Smooth muscle cell (in vitro differentiated cells): ENCODE measurements around the gene GALNT14. TPM values are rescaled to one million over a fixed set of nuclear protein-coding genes. Genes with fewer than 3 reads are reported as not detected.
"Not testable (repeated sequence)": the region's sequence is repeated elsewhere in the genome, so short reads cannot be mapped to it uniquely, and the experiment has no call there.

Experiments
- DNase-seq: peaks from one replicate; lab custom pipeline; 2025; ENCODE audit not compliant: unreplicated experiment; lab: John Stamatoyannopoulos, UW
- H2AFZ ChIP-seq: fragments of 200-600 bp; sonication (generic); 2 replicates; pipeline ENCODE4 v1.6.0; 2016; ENCODE audit warnings: antibody characterized with exemption, low read depth, mild to moderate bottlenecking
- H3F3A ChIP-seq: fragments of 200-600 bp; sonication (generic); 2 replicates; pipeline ENCODE4 v1.6.0; 2017; ENCODE audit warnings: antibody characterized with exemption, low read depth
- H3K27ac ChIP-seq: fragments of 200-600 bp; sonication (generic); 2 replicates; pipeline ENCODE4 v1.5.1; 2016; ENCODE audit warnings: low read depth, mild to moderate bottlenecking
- H3K27me3 ChIP-seq: fragments of 200-600 bp; sonication (generic); 2 replicates; pipeline ENCODE4 v1.6.1; 2016; ENCODE audit warnings: low read depth, mild to moderate bottlenecking
- H3K36me3 ChIP-seq: fragments of 200-600 bp; sonication (generic); 2 replicates; pipeline ENCODE4 v1.5.1; 2016; ENCODE audit warnings: low read depth
- H3K4me1 ChIP-seq: fragments of 200-600 bp; sonication (generic); 2 replicates; pipeline ENCODE4 v1.5.1; 2016; ENCODE audit warnings: low read depth
- H3K4me2 ChIP-seq: fragments of 200-600 bp; sonication (generic); 2 replicates; pipeline ENCODE4 v1.6.0; 2016; ENCODE audit warnings: mild to moderate bottlenecking
- H3K4me3 ChIP-seq: fragments of 200-600 bp; sonication (generic); 2 replicates; pipeline ENCODE4 v1.5.1; 2016; ENCODE audit warnings: mild to moderate bottlenecking
- H3K79me2 ChIP-seq: fragments of 200-600 bp; sonication (generic); 2 replicates; pipeline ENCODE4 v1.6.0; 2016; ENCODE audit warnings: low read depth, mild to moderate bottlenecking
- H3K9ac ChIP-seq: fragments of 200-600 bp; sonication (generic); 2 replicates; pipeline ENCODE4 v1.6.0; 2016; ENCODE audit warnings: low read depth
- H3K9me3 ChIP-seq: fragments of 200-600 bp; sonication (generic); replicated peaks from 2 replicates; pipeline ENCODE4 v1.5.1; 2016; ENCODE audit warnings: low read depth
- H4K20me1 ChIP-seq: fragments of 200-600 bp; sonication (generic); 2 replicates; pipeline ENCODE4 v1.6.0; 2016; ENCODE audit warnings: low read depth
- CTCF ChIP-seq: fragments of 200-600 bp; sonication (generic); IDR thresholded peaks from 2 replicates; pipeline ENCODE4 v1.5.1; 2017; ENCODE audit warnings: borderline replicate concordance, mild to moderate bottlenecking, antibody characterized with exemption; ENCODE audit not compliant: insufficient read depth, poor library complexity, severe bottlenecking
- WGBS: methylation state at CpG from one replicate; pipeline ENCODE4 v1.1.7; 2016; ENCODE audit warnings: low lambda C conversion rate; 5-methylcytosine and 5-hydroxymethylcytosine counted together
- polyA plus RNA-seq: library from polyadenylated mRNA; unstranded; fragments of >200 nt; fragmentation: Nextera tagmentation; extraction: Ambion mirVana; gene quantifications from 2 replicates; pipeline ENCODE4 v1.2.1, GENCODE V29; 2016
- total RNA-seq: library from RNA; depleted of rRNA; stranded (reverse); fragments of >200 nt; gene quantifications from 2 replicates; pipeline ENCODE4 v1.2.3, GENCODE V29; 2014

The GALNT14 gene
- total RNA-seq (0.63 and 2.0 TPM in 2 replicates), polyA plus RNA-seq (1.0 TPM in 1 of 2 replicates, not detected in the other)

GRCh38 chr2:31138037-31138962, at the start of gene GALNT14:
Gene GALNT14 (minus strand): TSS chr2:31138440. CDS start chr2:31138086, 354 bp downstream.
- peaks cover 74% of the 10 kb centered on the region for H3K27me3 ChIP-seq
- no peak within 1 kb of the TSS for H3K9ac ChIP-seq
- H3F3A ChIP-seq = no peaks in the 10 kb centered on the region
- TF ChIP-seq CTCF = peak; percentile 42
- H2AFZ ChIP-seq = peak within 1 kb of the TSS; percentile 79
- WGBS = 3% methylated on average over 73 of the region's 95 CpGs
- H3K4me2 ChIP-seq = peak within 1 kb of the TSS; percentile 99
- no peaks in the 10 kb centered on the region for H4K20me1 ChIP-seq
- peak; percentile 36 for DNase-seq
- peak within 1 kb of the TSS; percentile 58 for H3K4me3 ChIP-seq
- H3K4me1 ChIP-seq = peaks cover 11% of the 10 kb centered on the region
- no peaks in the 10 kb centered on the region for H3K36me3 ChIP-seq
- no peak within 1 kb of the TSS for H3K27ac ChIP-seq
- H3K79me2 ChIP-seq = no peaks in the 10 kb centered on the region
- no peaks in the 10 kb centered on the region for H3K9me3 ChIP-seq

GRCh38 chr2:31187166-31187565, 48.9 kb upstream of the GALNT14 start:
- H3K79me2 ChIP-seq = no peaks in the 10 kb centered on the region

GRCh38 chr2:31183973-31184372, 45.7 kb upstream of the GALNT14 start:
- not testable (repeated sequence) for H4K20me1 ChIP-seq, H3F3A ChIP-seq, H2AFZ ChIP-seq, H3K36me3 ChIP-seq, H3K4me1 ChIP-seq, H3K4me2 ChIP-seq, H3K9me3 ChIP-seq, H3K27ac ChIP-seq, H3K9ac ChIP-seq, H3K4me3 ChIP-seq, DNase-seq, H3K79me2 ChIP-seq
- WGBS = 82% methylated on average over 7 of the region's 7 CpGs
- peaks cover 36% of the 10 kb centered on the region for H3K27me3 ChIP-seq

More at GRCh38 chr2:31187166-31187565, 48.9 kb upstream of the GALNT14 start:
- 86% methylated on average over 3 of the region's 4 CpGs for WGBS
- no peak overlapping the region for H3K4me3 ChIP-seq
- no peaks in the 10 kb centered on the region for H3K9me3 ChIP-seq
- H2AFZ ChIP-seq = no peak overlapping the region
- H3F3A ChIP-seq = no peaks in the 10 kb centered on the region
- H3K4me2 ChIP-seq = no peak overlapping the region
- no peak overlapping the region for H3K27ac ChIP-seq
- no peak for DNase-seq
- TF ChIP-seq CTCF = no peak
- H3K27me3 ChIP-seq = peaks cover 33% of the 10 kb centered on the region
- no peaks in the 10 kb centered on the region for H3K4me1 ChIP-seq
- no peak overlapping the region for H3K9ac ChIP-seq
- H4K20me1 ChIP-seq = no peaks in the 10 kb centered on the region
- H3K36me3 ChIP-seq = no peaks in the 10 kb centered on the region

GRCh38 chr2:31176742-31177141, 38.5 kb upstream of the GALNT14 start:
- peaks cover 28% of the 10 kb centered on the region for H3K27me3 ChIP-seq
- DNase-seq = no peak
- H3K36me3 ChIP-seq = no peaks in the 10 kb centered on the region
- 85% methylated on average over 10 of the region's 10 CpGs for WGBS
- no peaks in the 10 kb centered on the region for H3K9me3 ChIP-seq
- no peaks in the 10 kb centered on the region for H4K20me1 ChIP-seq
- no peak overlapping the region for H3K4me3 ChIP-seq
- no peak for TF ChIP-seq CTCF
- no peak overlapping the region for H2AFZ ChIP-seq
- H3F3A ChIP-seq = no peaks in the 10 kb centered on the region
- H3K27ac ChIP-seq = no peak overlapping the region
- H3K4me2 ChIP-seq = no peak overlapping the region
- no peak overlapping the region for H3K9ac ChIP-seq
- no peaks in the 10 kb centered on the region for H3K4me1 ChIP-seq
- H3K79me2 ChIP-seq = no peaks in the 10 kb centered on the region
